ENCODE data around the gene WDCP. TPM values are rescaled to one million over a fixed set of nuclear protein-coding genes. Genes with fewer than 3 reads are reported as not detected.

Gene WDCP
- total RNA-seq, 8 experiments from 2014 or later = 8.8 to 17.7 (median 12.1) TPM

- 62 to 100% (median 85%) methylated on average over 1 to 6 of the region's 8 CpGs; no CpG with 5 or more reads in 4 of the 10 experiments for WGBS, 10 experiments
Observed at GRCh38 chr2:24082787-24083566, 35.8 kb upstream of the WDCP start.

GRCh38 chr2:24080701-24081100 lies 33.5 kb upstream of the WDCP start:
- peaks cover 12 to 13% of the 10 kb centered on the region in 2 donors for H3K4me1 ChIP-seq (replicated peaks in 1 of 2)
- ATAC-seq (replicated peaks in 6 of 8) = no peak
- WGBS, 10 experiments = 0 to 100% (median 31%) methylated on average over 1 to 2 of the region's 2 CpGs; no CpG with 5 or more reads in 3 of the 10 experiments
- in situ Hi-C loops (cut with MboI; ENCODE audit: low pct_unique_long_range_greater_than_20kb in 2 of 9, low sequenced_read_pairs in 9 of 9, unreplicated experiment in 9 of 9) = loop anchor here in 2 of 9 experiments (25.0 kb wide), 2 partner anchors 107 to 307 kb away; partner anchors contain the start of gene FAM228A (in 1 of the 2)
- H3K27ac ChIP-seq = no peak overlapping the region
- H3K4me3 ChIP-seq = no peak overlapping the region

More at GRCh38 chr2:24082787-24083566, 35.8 kb upstream of the WDCP start:
- peak overlapping the region in 4 of 5 donors; percentile 34 to 48 (median 46) for H3K4me3 ChIP-seq
- peaks cover 5 to 8% of the 10 kb centered on the region in 2 donors for H3K4me1 ChIP-seq (replicated peaks in 1 of 2)
- in situ Hi-C loops (cut with MboI; ENCODE audit: low pct_unique_long_range_greater_than_20kb in 2 of 9, low sequenced_read_pairs in 9 of 9, unreplicated experiment in 9 of 9) = loop anchor here in 2 of 9 experiments (25.0 kb wide), 2 partner anchors 104 to 304 kb away; partner anchors contain the start of gene FAM228A (in 1 of the 2)
- ATAC-seq (replicated peaks in 6 of 8) = no peak
- peak overlapping the region; percentile 67 to 89 for H3K27ac ChIP-seq

GRCh38 chr2:24077879-24078278 lies 30.7 kb upstream of the WDCP start:
- Histone ChIP-seq H3K27ac (no peak overlapping the region), H3K4me3 (peak overlapping the region; percentile 57 to 86 (median 77)), H3K4me1 (replicated peaks in 1 of 2) (peaks cover 12 to 15% of the 10 kb centered on the region in 2 donors)
- 40 to 92% (median 85%) methylated on average over 1 to 2 of the region's 2 CpGs; no CpG with 5 or more reads in 4 of the 10 experiments for WGBS, 10 experiments
- ATAC-seq (replicated peaks in 6 of 8) = no peak
- in situ Hi-C loops (cut with MboI; ENCODE audit: low pct_unique_long_range_greater_than_20kb in 2 of 9, low sequenced_read_pairs in 9 of 9, unreplicated experiment in 9 of 9) = loop anchor here in 2 of 9 experiments (10.0 to 25.0 kb wide), 3 partner anchors 109 to 309 kb away; partner anchors contain the start of gene FAM228A (in 1 of the 2)

- in situ Hi-C loops (cut with MboI; ENCODE audit: low pct_unique_long_range_greater_than_20kb in 2 of 9, low sequenced_read_pairs in 9 of 9, unreplicated experiment in 9 of 9) = loop anchor here in 2 of 9 experiments (10.0 to 25.0 kb wide), 3 partner anchors 110 to 310 kb away; partner anchors contain the start of gene FAM228A (in 1 of the 2)
- ATAC-seq (replicated peaks in 6 of 8) = no peak
- Histone ChIP-seq H3K4me1 (replicated peaks in 1 of 2) (peaks cover 12 to 15% of the 10 kb centered on the region in 2 donors), H3K4me3 (peak overlapping the region; percentile 57 to 86 (median 77)), H3K27ac (peak overlapping the region; percentile 1 to 88)
- 19 to 80% (median 41%) methylated on average over 1 to 6 of the region's 9 CpGs; no CpG with 5 or more reads in 6 of the 10 experiments for WGBS, 10 experiments
Observed at GRCh38 chr2:24077535-24077877, 30.3 kb upstream of the WDCP start.

- in situ Hi-C loops (cut with MboI; ENCODE audit: low pct_unique_long_range_greater_than_20kb in 2 of 9, low sequenced_read_pairs in 9 of 9, unreplicated experiment in 9 of 9) = loop anchor here in 2 of 9 experiments (10.0 to 25.0 kb wide), 3 partner anchors 110 to 310 kb away; partner anchors contain the start of gene FAM228A (in 1 of the 2)
Observed at GRCh38 chr2:24076849-24077534, 29.8 kb upstream of the WDCP start.

GRCh38 chr2:24075915-24076848 lies 29.0 kb upstream of the WDCP start, which contains the start of gene SF3B6:
Gene SF3B6 (minus strand): TSS chr2:24076326. CDS start chr2:24076229, 97 bp downstream.
- in situ Hi-C loops (cut with MboI; ENCODE audit: low pct_unique_long_range_greater_than_20kb in 2 of 9, low sequenced_read_pairs in 9 of 9, unreplicated experiment in 9 of 9) = loop anchor here in 2 of 9 experiments (10.0 to 25.0 kb wide), 3 partner anchors 111 to 311 kb away; partner anchors contain the start of gene FAM228A (in 1 of the 2)
- peak; percentile 87 to 95 (median 95) for ATAC-seq (replicated peaks in 6 of 8)
- WGBS, 10 experiments = 0 to 10% (median 2%) methylated on average over 1 to 21 of the region's 64 CpGs; no CpG with 5 or more reads in 5 of the 10 experiments
- Histone ChIP-seq H3K4me3 (peak within 1 kb of the TSS; percentile 57 to 86 (median 77)), H3K27ac (peak within 1 kb of the TSS; percentile 78 to 88), H3K4me1 (replicated peaks in 1 of 2) (peaks cover 12 to 15% of the 10 kb centered on the region in 2 donors)

More at GRCh38 chr2:24076849-24077534, 29.8 kb upstream of the WDCP start:
- peaks cover 12 to 15% of the 10 kb centered on the region in 2 donors for H3K4me1 ChIP-seq (replicated peaks in 1 of 2)
- ATAC-seq (replicated peaks in 6 of 8) = peak in 7 of 8 experiments; percentile 0 to 9 (median 5)
- H3K4me3 ChIP-seq = peak overlapping the region; percentile 57 to 86 (median 77)
- WGBS, 10 experiments = 40% methylated on average over 2 of the region's 41 CpGs; no CpG with 5 or more reads in 9 of the 10 experiments
- H3K27ac ChIP-seq = peak overlapping the region; percentile 1 to 88

- 24 to 100% (median 50%) methylated on average over 2 to 5 of the region's 5 CpGs; no CpG with 5 or more reads in 1 of the 10 experiments for WGBS, 10 experiments
- peak overlapping the region; percentile 57 to 86 (median 77) for H3K4me3 ChIP-seq
- H3K27ac ChIP-seq = no peak overlapping the region
- ATAC-seq (replicated peaks in 6 of 8) = no peak
- H3K4me1 ChIP-seq (replicated peaks in 1 of 2) = peaks cover 12 to 15% of the 10 kb centered on the region in 2 donors
- in situ Hi-C loops (cut with MboI; ENCODE audit: low pct_unique_long_range_greater_than_20kb in 2 of 9, low sequenced_read_pairs in 9 of 9, unreplicated experiment in 9 of 9) = loop anchor here in 2 of 9 experiments (10.0 to 25.0 kb wide), 3 partner anchors 112 to 312 kb away; partner anchors contain the start of gene FAM228A (in 1 of the 2)
Observed at GRCh38 chr2:24075259-24075658, 28.1 kb upstream of the WDCP start.

- H3K27ac ChIP-seq = no peak overlapping the region
- no peak for ATAC-seq (replicated peaks in 6 of 8)
- H3K4me3 ChIP-seq = no peak overlapping the region
- H3K4me1 ChIP-seq (replicated peaks in 1 of 2) = peaks cover 12 to 15% of the 10 kb centered on the region in 2 donors
- WGBS, 10 experiments = 75 to 100% (median 93%) methylated on average over 4 to 6 of the region's 6 CpGs
- in situ Hi-C loops (cut with MboI; ENCODE audit: low pct_unique_long_range_greater_than_20kb in 2 of 9, low sequenced_read_pairs in 9 of 9, unreplicated experiment in 9 of 9) = loop anchor here in 2 of 9 experiments (10.0 to 25.0 kb wide), 2 partner anchors 137 to 249 kb away; partner anchors contain the start of genes ATAD2B (in 1 of the 2) and UBXN2A (in 1 of the 2)
Observed at GRCh38 chr2:24073816-24074215, 26.6 kb upstream of the WDCP start.

- H3K4me3 ChIP-seq = no peak overlapping the region
- in situ Hi-C loops (cut with MboI; ENCODE audit: low pct_unique_long_range_greater_than_20kb in 2 of 9, low sequenced_read_pairs in 9 of 9, unreplicated experiment in 9 of 9) = loop anchor here in 2 of 9 experiments (10.0 to 25.0 kb wide), 2 partner anchors 135 to 247 kb away; partner anchors contain the start of genes ATAD2B (in 1 of the 2) and UBXN2A (in 1 of the 2)
- 70 to 100% (median 100%) methylated on average over 1 to 4 of the region's 4 CpGs; no CpG with 5 or more reads in 1 of the 10 experiments for WGBS, 10 experiments
Observed at GRCh38 chr2:24072259-24072658, 25.1 kb upstream of the WDCP start.

GRCh38 chr2:24065341-24065740 lies 18.1 kb upstream of the WDCP start:
- in situ Hi-C loops (cut with MboI; ENCODE audit: low pct_unique_long_range_greater_than_20kb in 2 of 9, low sequenced_read_pairs in 9 of 9, unreplicated experiment in 9 of 9) = loop anchor here in 1 of 9 experiments (25.0 kb wide), 1 partner anchor 128 kb away; the partner anchor contains the start of genes ATAD2B and UBXN2A
- no peak overlapping the region for H3K27ac ChIP-seq
- no peak for ATAC-seq (replicated peaks in 6 of 8)

More at GRCh38 chr2:24072259-24072658, 25.1 kb upstream of the WDCP start:
- no peak overlapping the region for H3K27ac ChIP-seq
- ATAC-seq (replicated peaks in 6 of 8) = no peak
- H3K4me1 ChIP-seq (replicated peaks in 1 of 2) = peaks cover 7 to 8% of the 10 kb centered on the region in 2 donors

More at GRCh38 chr2:24065341-24065740, 18.1 kb upstream of the WDCP start:
- 75 to 100% (median 100%) methylated on average over 1 to 2 of the region's 2 CpGs; no CpG with 5 or more reads in 1 of the 10 experiments for WGBS, 10 experiments
- no peaks in the 10 kb centered on the region for H3K4me1 ChIP-seq (replicated peaks in 1 of 2)
- H3K4me3 ChIP-seq = no peak overlapping the region
